K562 (cell line): ENCODE data around the gene JAG2. TPM values are rescaled to one million over a fixed set of nuclear protein-coding genes. Genes with fewer than 3 reads are reported as not detected.
A peak's percentile ranks its signal among the peaks of the same experiment; 100 is the strongest.

Source experiments
- EGR1 ChIP-seq: fragments of 450-650 bp; conservative IDR thresholded peaks from 2 replicates; pipeline ENCODE4 v1.6.1; 2017; ENCODE audit warnings: mild to moderate bottlenecking
- GABPB1 ChIP-seq: sonication (generic); formaldehyde crosslinking; IDR thresholded peaks from 2 replicates; pipeline ENCODE4 v1.8.0; 2022; ENCODE audit warnings: mild to moderate bottlenecking, missing genetic modification reagents
- HDAC1 ChIP-seq, 2 experiments: fragments of 450-650 bp; IDR thresholded peaks; 2 replicates each; pipeline ENCODE4 v1.6.1; 2016 to 2017; ENCODE audit warnings: inconsistent platforms in 1 of 2, mild to moderate bottlenecking in 1 of 2, moderate library complexity in 1 of 2
- HDGF ChIP-seq: fragments of 450-650 bp; IDR thresholded peaks from 2 replicates; pipeline ENCODE4 v1.6.1; 2016
- HNRNPH1 ChIP-seq: fragments of 200-400 bp; formaldehyde crosslinking; optimal IDR thresholded peaks from 2 replicates; pipeline ENCODE3; 2017; ENCODE audit warnings: low read depth, mild to moderate bottlenecking, low read length, moderate library complexity
- MBD2 ChIP-seq: sonication (generic); IDR thresholded peaks from 2 replicates; pipeline ENCODE4 v1.6.1; 2016; ENCODE audit warnings: low read depth, borderline replicate concordance
- MCM2 ChIP-seq: fragments of 450-650 bp; IDR thresholded peaks from 2 replicates; pipeline ENCODE4 v1.6.1; 2017; ENCODE audit warnings: low read depth, mild to moderate bottlenecking
- NFE2L1 ChIP-seq: fragments of 450-650 bp; IDR thresholded peaks from 2 replicates; pipeline ENCODE4 v1.6.1; 2016; ENCODE audit warnings: missing genetic modification characterization, low read depth, mild to moderate bottlenecking, missing compliant biosample characterization, moderate library complexity, borderline replicate concordance
- PCBP1 ChIP-seq: fragments of 200-400 bp; formaldehyde crosslinking; IDR thresholded peaks from 2 replicates; pipeline ENCODE4 v1.6.1; 2018; ENCODE audit warnings: mild to moderate bottlenecking, low read depth, low read length; ENCODE audit not compliant: poor library complexity, severe bottlenecking
- PML ChIP-seq: IDR thresholded peaks from 2 replicates; pipeline ENCODE4 v1.6.1; 2012; ENCODE audit warnings: low read length, inconsistent platforms
- PYGO2 ChIP-seq: fragments of 450-650 bp; IDR thresholded peaks from 2 replicates; pipeline ENCODE4 v1.6.1; 2016; ENCODE audit warnings: mild to moderate bottlenecking, missing genetic modification characterization, moderate library complexity, missing compliant biosample characterization
- SOX6 ChIP-seq: fragments of 450-650 bp; IDR thresholded peaks from 2 replicates; pipeline ENCODE4 v1.6.1; 2014; ENCODE audit warnings: mild to moderate bottlenecking
- SP1 ChIP-seq: sonication (generic); formaldehyde crosslinking; IDR thresholded peaks from 2 replicates; pipeline ENCODE4 v1.8.1; 2022; ENCODE audit warnings: mild to moderate bottlenecking, missing genetic modification reagents
- SRF ChIP-seq, 2 experiments: fragments of 250-450, 450-650 bp in 1 of 2; sonication (Bioruptor Pico) in 1 of 2; sonication (generic) in 1 of 2; formaldehyde crosslinking; IDR thresholded peaks; 2 replicates each; pipeline versions ENCODE4 v1.5.0 to v1.5.1; 2020 to 2022; ENCODE audit warnings: mild to moderate bottlenecking in 1 of 2, missing genetic modification reagents in 1 of 2
- ZC3H11A ChIP-seq: IDR thresholded peaks from 2 replicates; pipeline ENCODE4 v1.6.1; 2012; ENCODE audit warnings: low read depth, low read length, improper control_type of control experiment
- ZKSCAN8 ChIP-seq: fragments of 200-800 bp; sonication (Bioruptor generic); IDR thresholded peaks from 2 replicates; pipeline ENCODE4 v1.6.1; 2016; ENCODE audit warnings: missing genetic modification characterization, missing compliant biosample characterization
- ZNF212 ChIP-seq: fragments of 450-650 bp; formaldehyde crosslinking; IDR thresholded peaks from 2 replicates; pipeline ENCODE4 v1.4.0; 2020; ENCODE audit warnings: mild to moderate bottlenecking
- ZNF311 ChIP-seq: fragments of 250-450 bp; sonication (Bioruptor Pico); IDR thresholded peaks from 2 replicates; pipeline ENCODE4 v1.4.0; 2020; ENCODE audit warnings: mild to moderate bottlenecking, moderate library complexity
- ZNF780A ChIP-seq: fragments of 250-450 bp; sonication (Bioruptor Pico); IDR thresholded peaks from 2 replicates; pipeline ENCODE4 v1.5.0; 2021; ENCODE audit warnings: mild to moderate bottlenecking
- polyA plus RNA-seq, 8 experiments: library from polyadenylated mRNA; depleted of rRNA in 4 of 8; stranded (reverse) in 5 of 8; unstranded in 3 of 8; fragments of >200 nt; fragmentation: Nextera tagmentation in 2 of 8; fragmentation: Illumina TruSeq in 1 of 8; extraction: Ambion mirVana in 2 of 8; extraction: Trizol in 1 of 8; gene quantifications; 2 replicates each; pipeline versions ENCODE4 v1.2.1 to v1.2.3, GENCODE V29; 2011 to 2014; ENCODE audit warnings: inconsistent platforms in 1 of 8, missing spikeins in 1 of 8
- total RNA-seq, 7 experiments: library from RNA; depleted of rRNA in 6 of 7; stranded (reverse); fragments of >200 nt in 6 of 7; fragmentation: Illumina TruSeq in 2 of 7; extraction: Trizol in 2 of 7; gene quantifications; 2 replicates each; pipeline versions ENCODE4 v1.2.1 to v1.2.3, GENCODE V29; 2011 to 2021; ENCODE audit warnings: low replicate concordance in 1 of 7
- TF ChIP-seq, protein P1 (sequence below), 2 experiments: IDR thresholded peaks in 1 of 2; conservative IDR thresholded peaks in 1 of 2; 2 replicates each; pipeline ENCODE4 v1.6.1; 2016; ENCODE audit warnings: low read depth in 2 of 2, mild to moderate bottlenecking in 1 of 2, missing compliant biosample characterization in 1 of 2, missing genetic modification characterization in 1 of 2, moderate library complexity in 1 of 2
- TF ChIP-seq, protein P2 (sequence below): fragments of 450-650 bp; formaldehyde crosslinking; IDR thresholded peaks from 2 replicates; pipeline ENCODE4 v1.4.0; 2020; ENCODE audit warnings: mild to moderate bottlenecking, moderate library complexity
- TF ChIP-seq, protein P3 (sequence below): fragments of 450-650 bp; IDR thresholded peaks from 2 replicates; pipeline ENCODE4 v1.7.1; 2018; ENCODE audit warnings: mild to moderate bottlenecking, low read depth; ENCODE audit not compliant: partially characterized antibody

Gene JAG2
- total and polyA plus RNA-seq, 9 of the 15 experiments (the other 6 are each of a cell fraction or from before 2014, with no cell fraction given): 0.25 to 48.4 (median 8.6) TPM

DNA sequence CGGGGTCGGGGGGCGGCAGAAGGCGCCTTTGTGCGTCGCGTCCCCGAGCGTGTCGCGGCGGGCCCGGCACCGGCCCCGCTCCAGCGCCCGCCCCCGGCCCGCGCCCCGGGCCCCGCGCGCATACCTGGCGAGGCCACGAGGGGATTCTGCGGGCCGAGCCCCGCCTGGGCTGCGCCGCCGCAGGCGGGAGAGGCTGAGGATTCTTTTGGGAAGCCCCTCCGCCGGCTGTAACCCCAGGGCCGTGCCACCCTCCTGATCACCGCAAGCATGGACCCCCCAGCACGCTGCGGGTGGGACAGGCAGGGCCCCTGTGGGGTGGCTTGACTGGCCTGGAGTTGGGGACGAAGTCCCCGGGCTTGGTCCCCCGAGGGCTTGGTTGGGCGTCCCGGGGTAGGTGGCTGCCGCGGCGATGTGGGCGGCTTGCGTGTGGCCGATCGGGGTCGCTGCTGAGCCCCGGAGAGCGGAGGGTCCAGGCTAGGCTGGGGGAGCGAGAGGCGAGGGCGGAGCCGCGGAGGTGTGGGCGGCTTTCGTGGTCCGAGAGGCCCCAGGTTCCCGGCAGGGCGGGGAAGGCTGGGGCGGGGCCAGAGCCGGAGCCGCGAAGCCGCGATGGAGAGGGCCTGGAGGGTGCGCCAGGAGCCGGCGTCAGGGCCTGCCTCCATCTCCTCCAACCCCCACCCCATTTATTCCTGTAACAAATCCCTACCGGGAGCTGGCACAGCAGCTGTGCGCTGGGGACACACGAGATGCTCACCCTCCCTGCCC, 75.0 kb downstream of the JAG2 start (continued):
- TF ChIP-seq PML (no peak), HDAC1 (IDR thresholded peaks at IDR 0.05) (no peak), PCBP1 (no peak), SRF (CRISPR knock-in tag; IDR thresholded peaks at IDR 0.05) (no peak), PYGO2 (tag) (no peak), ZKSCAN8 (CRISPR knock-in tag) (no peak), MBD2 (no peak), NFE2L1 (tag) (no peak), HNRNPH1 (no peak), HDGF (no peak), MCM2 (no peak), SOX6 (no peak), ZNF780A (CRISPR knock-in tag) (no peak), EGR1 (peak; percentile 84), SP1 (CRISPR knock-in tag) (0 out of 2 replicates have a peak, but pooled peaks have one; percentile 17), ZC3H11A (no peak), ZNF212 (CRISPR knock-in tag) (no peak), GABPB1 (CRISPR knock-in tag) (0 out of 2 replicates have a peak, but pooled peaks have one; percentile 26), ZNF311 (CRISPR knock-in tag) (no peak)
- TF ChIP-seq, protein P1, sequence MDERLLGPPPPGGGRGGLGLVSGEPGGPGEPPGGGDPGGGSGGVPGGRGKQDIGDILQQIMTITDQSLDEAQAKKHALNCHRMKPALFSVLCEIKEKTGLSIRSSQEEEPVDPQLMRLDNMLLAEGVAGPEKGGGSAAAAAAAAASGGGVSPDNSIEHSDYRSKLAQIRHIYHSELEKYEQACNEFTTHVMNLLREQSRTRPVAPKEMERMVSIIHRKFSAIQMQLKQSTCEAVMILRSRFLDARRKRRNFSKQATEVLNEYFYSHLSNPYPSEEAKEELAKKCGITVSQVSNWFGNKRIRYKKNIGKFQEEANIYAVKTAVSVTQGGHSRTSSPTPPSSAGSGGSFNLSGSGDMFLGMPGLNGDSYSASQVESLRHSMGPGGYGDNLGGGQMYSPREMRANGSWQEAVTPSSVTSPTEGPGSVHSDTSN (CRISPR knock-in tag; IDR thresholded peaks at IDR 0.05; ENCODE audit: low read depth): no peak
- TF ChIP-seq, protein P1 (tag; conservative IDR thresholded peaks at IDR 0.05; ENCODE audit: low read depth): no peak
- TF ChIP-seq, protein P2, sequence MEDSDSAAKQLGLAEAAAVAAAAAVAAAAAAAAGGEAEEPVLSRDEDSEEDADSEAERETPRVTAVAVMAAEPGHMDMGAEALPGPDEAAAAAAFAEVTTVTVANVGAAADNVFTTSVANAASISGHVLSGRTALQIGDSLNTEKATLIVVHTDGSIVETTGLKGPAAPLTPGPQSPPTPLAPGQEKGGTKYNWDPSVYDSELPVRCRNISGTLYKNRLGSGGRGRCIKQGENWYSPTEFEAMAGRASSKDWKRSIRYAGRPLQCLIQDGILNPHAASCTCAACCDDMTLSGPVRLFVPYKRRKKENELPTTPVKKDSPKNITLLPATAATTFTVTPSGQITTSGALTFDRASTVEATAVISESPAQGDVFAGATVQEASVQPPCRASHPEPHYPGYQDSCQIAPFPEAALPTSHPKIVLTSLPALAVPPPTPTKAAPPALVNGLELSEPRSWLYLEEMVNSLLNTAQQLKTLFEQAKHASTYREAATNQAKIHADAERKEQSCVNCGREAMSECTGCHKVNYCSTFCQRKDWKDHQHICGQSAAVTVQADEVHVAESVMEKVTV (CRISPR knock-in tag): no peak
- TF ChIP-seq, protein P3, sequence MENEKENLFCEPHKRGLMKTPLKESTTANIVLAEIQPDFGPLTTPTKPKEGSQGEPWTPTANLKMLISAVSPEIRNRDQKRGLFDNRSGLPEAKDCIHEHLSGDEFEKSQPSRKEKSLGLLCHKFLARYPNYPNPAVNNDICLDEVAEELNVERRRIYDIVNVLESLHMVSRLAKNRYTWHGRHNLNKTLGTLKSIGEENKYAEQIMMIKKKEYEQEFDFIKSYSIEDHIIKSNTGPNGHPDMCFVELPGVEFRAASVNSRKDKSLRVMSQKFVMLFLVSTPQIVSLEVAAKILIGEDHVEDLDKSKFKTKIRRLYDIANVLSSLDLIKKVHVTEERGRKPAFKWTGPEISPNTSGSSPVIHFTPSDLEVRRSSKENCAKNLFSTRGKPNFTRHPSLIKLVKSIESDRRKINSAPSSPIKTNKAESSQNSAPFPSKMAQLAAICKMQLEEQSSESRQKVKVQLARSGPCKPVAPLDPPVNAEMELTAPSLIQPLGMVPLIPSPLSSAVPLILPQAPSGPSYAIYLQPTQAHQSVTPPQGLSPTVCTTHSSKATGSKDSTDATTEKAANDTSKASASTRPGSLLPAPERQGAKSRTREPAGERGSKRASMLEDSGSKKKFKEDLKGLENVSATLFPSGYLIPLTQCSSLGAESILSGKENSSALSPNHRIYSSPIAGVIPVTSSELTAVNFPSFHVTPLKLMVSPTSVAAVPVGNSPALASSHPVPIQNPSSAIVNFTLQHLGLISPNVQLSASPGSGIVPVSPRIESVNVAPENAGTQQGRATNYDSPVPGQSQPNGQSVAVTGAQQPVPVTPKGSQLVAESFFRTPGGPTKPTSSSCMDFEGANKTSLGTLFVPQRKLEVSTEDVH: no peak
